Prostate gland (tissue), 2 donors: ENCODE data around the gene TMEM134. TPM values are rescaled to one million over a fixed set of nuclear protein-coding genes. Genes with fewer than 3 reads are reported as not detected.

ENCODE experiments used
- DNase-seq: peaks from one replicate; pipeline ENCODE4 v3.0.0-alpha.2; 2019; ENCODE audit warnings: low spot score
- H3K27ac ChIP-seq, 2 donors: fragments of 200-600 bp; sonication (generic); 2 replicates each; pipeline ENCODE4 v1.5.1; 2017 to 2019
- H3K27me3 ChIP-seq: fragments of 200-600 bp; sonication (generic); replicated peaks from 2 replicates; pipeline ENCODE4 v1.5.1; 2019; ENCODE audit not compliant: insufficient read depth
- H3K36me3 ChIP-seq, 2 donors: fragments of 200-600 bp; sonication (generic); 1 replicate in 1 of 2; 2 replicates in 1 of 2; pipeline versions ENCODE4 v1.5.1 to v1.8.1; 2017 to 2019
- H3K4me1 ChIP-seq: fragments of 200-600 bp; sonication (generic); replicated peaks from 2 replicates; pipeline ENCODE4 v1.5.1; 2019
- H3K4me3 ChIP-seq, 2 donors: fragments of 200-600 bp; sonication (generic); 2 replicates each; pipeline ENCODE4 v1.5.1; 2017 to 2019
- H3K9me3 ChIP-seq: fragments of 200-600 bp; sonication (generic); 2 replicates; pipeline ENCODE4 v1.5.1; 2017
- POLR2A ChIP-seq: fragments of 450-650 bp; IDR thresholded peaks from one replicate; pipeline ENCODE4 v1.6.1; 2016; ENCODE audit warnings: antibody characterized with exemption, mild to moderate bottlenecking
- POLR2AphosphoS5 ChIP-seq: sonication (generic); formaldehyde crosslinking; IDR thresholded peaks from one replicate; pipeline ENCODE4 v1.6.1; 2017; ENCODE audit warnings: antibody characterized with exemption
- WGBS: methylation state at CpG from one replicate; pipeline ENCODE4 v1.1.5; 2018; 5-methylcytosine and 5-hydroxymethylcytosine counted together
- intact Hi-C: fragments of 100-400 bp; cut with DNase I; formaldehyde crosslinking; loops from one replicate; pipeline ENCODE4 v1.14.2; 2022
- total RNA-seq, 2 donors: library from RNA; depleted of rRNA; stranded (reverse); fragments of >200 nt; gene quantifications; one replicate each; pipeline ENCODE4 v1.1.0, GENCODE V29; 2016
- TF ChIP-seq, protein P1 (sequence below), 4 experiments: fragments of 200-600 bp in 2 of 4; fragments of 450-650 bp in 2 of 4; sonication (generic) in 2 of 4; IDR thresholded peaks; 1 replicate in 3 of 4; 2 replicates in 1 of 4; pipeline ENCODE4 v1.5.1; 2016 to 2019; ENCODE audit warnings: antibody characterized with exemption in 4 of 4, mild to moderate bottlenecking in 2 of 4, moderate library complexity in 2 of 4

TMEM134 gene
- total RNA-seq, 2 donors from 2014 or later, result 106 to 402 TPM

DNA sequence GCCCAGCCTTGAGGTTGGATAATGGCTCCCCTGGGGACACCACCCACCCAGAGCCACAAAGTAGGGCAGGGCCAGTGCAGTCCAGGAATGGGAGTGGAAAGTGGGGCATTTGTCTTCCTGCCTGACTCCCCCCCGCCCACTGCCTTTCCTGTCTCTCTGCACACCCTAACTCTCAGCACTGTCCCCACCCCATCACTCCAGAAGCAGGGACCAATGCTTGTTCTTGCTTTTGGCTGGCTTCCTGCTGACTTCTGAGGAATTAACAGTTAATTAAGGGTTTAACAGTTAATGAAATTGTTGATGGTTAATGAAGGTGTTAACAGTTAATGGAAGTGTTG lies 31.4 kb upstream of the TMEM134 start:
- H3K27me3 ChIP-seq, result no peaks in the 10 kb centered on the region
- no peaks in the 10 kb centered on the region for H3K9me3 ChIP-seq
- no peaks in the 10 kb centered on the region for H3K4me1 ChIP-seq
- H3K36me3 ChIP-seq, result peaks cover 0 to 2% of the 10 kb centered on the region in 2 donors
- no peak overlapping the region for H3K27ac ChIP-seq
- no peak overlapping the region for H3K4me3 ChIP-seq
- TF ChIP-seq POLR2A (no peak), POLR2AphosphoS5 (no peak)
- TF ChIP-seq, protein P1, sequence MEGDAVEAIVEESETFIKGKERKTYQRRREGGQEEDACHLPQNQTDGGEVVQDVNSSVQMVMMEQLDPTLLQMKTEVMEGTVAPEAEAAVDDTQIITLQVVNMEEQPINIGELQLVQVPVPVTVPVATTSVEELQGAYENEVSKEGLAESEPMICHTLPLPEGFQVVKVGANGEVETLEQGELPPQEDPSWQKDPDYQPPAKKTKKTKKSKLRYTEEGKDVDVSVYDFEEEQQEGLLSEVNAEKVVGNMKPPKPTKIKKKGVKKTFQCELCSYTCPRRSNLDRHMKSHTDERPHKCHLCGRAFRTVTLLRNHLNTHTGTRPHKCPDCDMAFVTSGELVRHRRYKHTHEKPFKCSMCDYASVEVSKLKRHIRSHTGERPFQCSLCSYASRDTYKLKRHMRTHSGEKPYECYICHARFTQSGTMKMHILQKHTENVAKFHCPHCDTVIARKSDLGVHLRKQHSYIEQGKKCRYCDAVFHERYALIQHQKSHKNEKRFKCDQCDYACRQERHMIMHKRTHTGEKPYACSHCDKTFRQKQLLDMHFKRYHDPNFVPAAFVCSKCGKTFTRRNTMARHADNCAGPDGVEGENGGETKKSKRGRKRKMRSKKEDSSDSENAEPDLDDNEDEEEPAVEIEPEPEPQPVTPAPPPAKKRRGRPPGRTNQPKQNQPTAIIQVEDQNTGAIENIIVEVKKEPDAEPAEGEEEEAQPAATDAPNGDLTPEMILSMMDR (IDR thresholded peaks at IDR 0.05), result no peak
- 88% methylated on average over 1 of the region's 1 CpG for WGBS
- no peak for DNase-seq
- intact Hi-C loops, result loop anchor here (10.0 kb wide), 1 partner anchor 146 kb away; the partner anchor contains the start of gene POLD4

DNA sequence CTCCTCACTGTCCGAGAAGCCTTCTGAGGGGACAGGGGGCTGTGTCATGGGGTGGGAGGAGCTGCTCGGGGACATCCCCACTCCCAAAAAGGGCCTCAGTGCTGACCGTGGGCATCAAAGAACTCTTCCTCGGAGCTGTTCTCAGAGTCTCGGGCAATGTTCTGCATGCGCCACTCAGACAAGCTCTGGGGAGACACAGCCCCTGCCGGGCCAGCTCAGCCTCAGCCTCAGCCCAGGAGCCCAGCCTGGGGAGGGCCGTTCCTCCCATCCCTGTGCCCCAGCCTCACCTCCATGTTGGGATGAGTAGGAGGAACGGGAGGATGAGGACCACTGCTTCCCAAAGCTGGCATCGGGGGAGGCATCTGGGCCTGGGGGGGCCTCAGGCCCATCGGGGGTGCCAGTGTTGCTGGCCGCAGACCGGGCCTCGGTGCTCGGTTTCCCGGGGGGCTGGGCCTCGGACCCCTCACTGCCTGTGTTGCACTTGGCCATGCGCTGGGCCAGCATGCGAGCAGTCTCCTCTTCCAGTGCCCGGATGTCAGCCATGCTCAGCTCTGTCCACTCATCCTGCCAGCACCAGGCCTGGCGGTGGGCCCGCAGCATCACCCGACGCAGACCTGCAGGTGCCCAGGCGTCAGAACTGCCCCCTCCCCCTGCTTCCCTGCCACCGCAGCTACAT lies 30.9 kb upstream of the TMEM134 start:
- 91% methylated on average over 26 of the region's 26 CpGs for WGBS
- Histone ChIP-seq H3K27ac (no peak overlapping the region), H3K36me3 (peaks cover 0 to 2% of the 10 kb centered on the region in 2 donors), H3K4me3 (no peak overlapping the region), H3K27me3 (no peaks in the 10 kb centered on the region), H3K9me3 (no peaks in the 10 kb centered on the region), H3K4me1 (no peaks in the 10 kb centered on the region)
- no peak for TF ChIP-seq POLR2AphosphoS5
- TF ChIP-seq, protein P1 (IDR thresholded peaks at IDR 0.05), result no peak
- no peak for TF ChIP-seq POLR2A
- intact Hi-C loops, result loop anchor here (10.0 kb wide), 1 partner anchor 145 kb away; the partner anchor contains the start of gene POLD4
- DNase-seq, result no peak

DNA sequence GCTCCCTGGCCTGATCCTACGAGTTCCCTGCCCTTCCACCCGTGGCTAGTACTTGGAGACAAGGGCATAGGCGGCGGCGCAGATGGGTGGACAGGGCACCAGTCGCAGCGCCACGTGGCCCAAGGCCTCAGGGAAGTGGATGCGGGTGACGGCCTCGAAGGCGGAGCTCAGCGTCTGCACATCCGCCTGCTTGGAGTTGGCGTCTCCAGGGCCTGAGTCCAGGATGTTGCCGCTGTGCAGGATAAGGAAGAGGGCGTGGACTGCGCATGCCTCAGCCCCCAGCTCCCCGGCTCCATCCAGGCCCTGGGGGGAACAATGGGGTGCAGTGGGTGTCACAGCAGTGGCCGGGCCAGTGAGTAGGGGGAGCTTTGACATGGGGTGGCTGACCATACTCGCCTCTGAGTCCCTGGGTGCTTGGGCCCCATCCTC lies 29.5 kb upstream of the TMEM134 start:
- intact Hi-C loops, result no loop called here
- Histone ChIP-seq H3K27ac (no peak overlapping the region), H3K4me1 (no peaks in the 10 kb centered on the region), H3K4me3 (no peak overlapping the region), H3K27me3 (no peaks in the 10 kb centered on the region), H3K9me3 (no peaks in the 10 kb centered on the region), H3K36me3 (peaks cover 0 to 2% of the 10 kb centered on the region in 2 donors)
- no peak for TF ChIP-seq POLR2AphosphoS5
- TF ChIP-seq, protein P1 (IDR thresholded peaks at IDR 0.05), result no peak
- TF ChIP-seq POLR2A, result no peak
- WGBS, result 73% methylated on average over 16 of the region's 21 CpGs
- no peak for DNase-seq

DNA sequence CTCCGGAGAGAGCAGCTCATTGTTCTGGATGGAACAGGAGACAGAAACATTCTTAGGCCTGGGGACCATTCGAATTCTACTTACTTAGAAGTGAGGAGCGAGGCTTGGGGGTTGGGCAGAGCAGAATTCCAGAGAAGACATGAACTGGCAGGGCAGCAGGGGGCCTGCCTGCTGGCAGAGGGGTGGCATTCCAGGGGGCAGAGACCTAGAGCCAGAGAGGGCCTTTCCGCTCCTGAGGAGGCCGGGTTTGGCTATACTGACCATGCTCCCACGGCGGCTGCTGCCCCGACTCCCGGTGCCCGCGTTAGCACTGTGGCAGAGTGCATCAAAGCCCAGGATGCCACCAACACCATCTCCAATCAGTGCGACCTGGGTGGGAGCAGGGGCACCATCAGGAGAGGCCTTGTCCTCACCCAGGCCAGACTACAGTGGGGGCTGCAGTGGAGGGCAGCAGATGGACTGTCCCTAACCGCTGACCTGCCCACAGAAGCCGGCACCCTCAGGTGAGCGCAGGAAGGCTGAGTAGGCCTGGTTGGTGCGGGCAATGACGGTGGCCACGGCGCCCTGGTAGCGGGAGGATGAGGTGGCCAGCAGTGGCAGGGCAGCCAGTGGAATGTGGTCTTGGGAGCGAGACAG lies 28.7 kb upstream of the TMEM134 start:
- Histone ChIP-seq H3K27me3 (no peaks in the 10 kb centered on the region), H3K27ac (no peak overlapping the region), H3K36me3 (peaks cover 0 to 2% of the 10 kb centered on the region in 2 donors), H3K4me1 (no peaks in the 10 kb centered on the region), H3K9me3 (no peaks in the 10 kb centered on the region), H3K4me3 (no peak overlapping the region)
- DNase-seq, result no peak
- 95% methylated on average over 21 of the region's 21 CpGs for WGBS
- intact Hi-C loops, result no loop called here
- TF ChIP-seq, protein P1 (IDR thresholded peaks at IDR 0.05), result no peak
- TF ChIP-seq POLR2A (no peak), POLR2AphosphoS5 (no peak)

DNA sequence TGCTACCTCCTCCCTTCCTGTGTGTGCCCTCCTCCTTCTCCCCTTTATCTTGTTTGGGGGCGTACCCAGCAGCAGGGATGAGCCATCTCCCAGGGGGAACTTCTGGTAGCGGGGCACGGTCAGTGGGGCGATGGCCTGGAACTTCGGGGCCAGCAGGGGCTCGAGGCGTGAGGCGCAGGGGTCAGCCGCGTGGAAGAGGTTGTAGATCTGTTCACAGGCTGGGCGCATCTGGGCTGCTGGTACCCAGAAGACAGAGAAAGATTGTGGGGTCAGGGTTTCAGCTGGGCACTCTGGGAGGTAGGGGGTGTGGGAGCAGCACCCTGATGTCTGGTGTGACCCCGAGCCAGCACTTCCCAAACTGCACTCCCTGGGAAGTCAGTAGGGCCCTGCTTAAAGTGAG lies 27.1 kb upstream of the TMEM134 start:
- Histone ChIP-seq H3K4me1 (no peaks in the 10 kb centered on the region), H3K4me3 (no peak overlapping the region), H3K27ac (no peak overlapping the region), H3K36me3 (no peaks in the 10 kb centered on the region), H3K27me3 (no peaks in the 10 kb centered on the region), H3K9me3 (no peaks in the 10 kb centered on the region)
- TF ChIP-seq, protein P1 (IDR thresholded peaks at IDR 0.05), result no peak
- TF ChIP-seq POLR2A (no peak), POLR2AphosphoS5 (no peak)
- intact Hi-C loops, result no loop called here
- 93% methylated on average over 12 of the region's 12 CpGs for WGBS
- DNase-seq, result no peak
